NCI-H1105 treated with DMSO at 0.1 percent for 48 hours (cell line): ENCODE data around the gene RAPGEF4.
"Not testable (repeated sequence)": the region's sequence is repeated elsewhere in the genome, so short reads cannot be mapped to it uniquely, and the experiment has no call there.

Experiments
- DNase-seq: peaks from one replicate; lab custom pipeline; 2025; lab: John Stamatoyannopoulos, UW

RAPGEF4 gene

GRCh38 chr2:173062801-173063200, 327.2 kb downstream of the RAPGEF4 start:
- no peak for DNase-seq

- DNase-seq = no peak
These were observed 328.6 kb downstream of the RAPGEF4 start for GRCh38 chr2:173064151-173064805.

GRCh38 chr2:173066887-173067676, 331.4 kb downstream of the RAPGEF4 start:
- DNase-seq = no peak

- DNase-seq = peak; percentile 34
These were observed 339.6 kb downstream of the RAPGEF4 start for GRCh38 chr2:173075056-173075780.

- DNase-seq = peak; percentile 52
These were observed 340.3 kb downstream of the RAPGEF4 start, which contains the start of gene MAP3K20 for GRCh38 chr2:173075781-173076580. MAP3K20 (plus strand) TSS chr2:173075846; CDS start chr2:173091032, 15,186 bp downstream.

GRCh38 chr2:173076581-173077345, 341.1 kb downstream of the RAPGEF4 start:
- peak; percentile 39 for DNase-seq

GRCh38 chr2:173077506-173078177, 342.0 kb downstream of the RAPGEF4 start:
- peak; percentile 9 for DNase-seq

GRCh38 chr2:173079141-173079540, 343.5 kb downstream of the RAPGEF4 start:
- no peak for DNase-seq

- no peak for DNase-seq
These were observed 344.6 kb downstream of the RAPGEF4 start for GRCh38 chr2:173079973-173080860.

GRCh38 chr2:173086518-173087213, 351.0 kb downstream of the RAPGEF4 start:
- no peak for DNase-seq

- DNase-seq = no peak
These were observed 351.6 kb downstream of the RAPGEF4 start for GRCh38 chr2:173087214-173087581.

GRCh38 chr2:173087793-173088496, 352.3 kb downstream of the RAPGEF4 start:
- no peak for DNase-seq

GRCh38 chr2:173090276-173090877, 354.7 kb downstream of the RAPGEF4 start:
- no peak for DNase-seq

GRCh38 chr2:173090973-173091660, 355.5 kb downstream of the RAPGEF4 start:
- DNase-seq = no peak

- DNase-seq = no peak
These were observed 356.3 kb downstream of the RAPGEF4 start for GRCh38 chr2:173091910-173092309.

- DNase-seq = no peak
These were observed 357.3 kb downstream of the RAPGEF4 start for GRCh38 chr2:173092844-173093402.

- DNase-seq = not testable (repeated sequence)
These were observed 358.0 kb downstream of the RAPGEF4 start for GRCh38 chr2:173093617-173094016.
